ENCODE measurements around the gene SNCA.

The SNCA gene

DNA sequence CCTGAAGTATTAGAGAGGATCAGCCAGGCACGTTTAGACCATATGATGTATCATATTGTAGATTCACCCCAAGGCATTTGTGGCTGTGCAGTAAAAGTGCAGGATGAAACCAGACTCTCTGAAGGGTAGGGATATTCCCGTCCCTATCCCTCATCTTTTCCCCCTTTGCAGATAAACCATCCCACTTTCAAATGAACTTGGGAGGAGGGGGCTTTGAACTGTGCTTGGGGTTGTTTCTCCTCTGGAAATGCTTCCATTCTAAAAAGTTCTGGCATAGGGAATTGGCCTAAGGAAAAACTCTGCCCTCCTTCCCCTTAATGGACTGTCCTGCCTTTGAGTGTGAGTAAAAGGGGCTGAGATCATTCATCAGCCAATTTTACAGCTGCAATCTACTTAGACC, 23.8 kb downstream of the SNCA start:
- DNase-seq = no peak

DNA sequence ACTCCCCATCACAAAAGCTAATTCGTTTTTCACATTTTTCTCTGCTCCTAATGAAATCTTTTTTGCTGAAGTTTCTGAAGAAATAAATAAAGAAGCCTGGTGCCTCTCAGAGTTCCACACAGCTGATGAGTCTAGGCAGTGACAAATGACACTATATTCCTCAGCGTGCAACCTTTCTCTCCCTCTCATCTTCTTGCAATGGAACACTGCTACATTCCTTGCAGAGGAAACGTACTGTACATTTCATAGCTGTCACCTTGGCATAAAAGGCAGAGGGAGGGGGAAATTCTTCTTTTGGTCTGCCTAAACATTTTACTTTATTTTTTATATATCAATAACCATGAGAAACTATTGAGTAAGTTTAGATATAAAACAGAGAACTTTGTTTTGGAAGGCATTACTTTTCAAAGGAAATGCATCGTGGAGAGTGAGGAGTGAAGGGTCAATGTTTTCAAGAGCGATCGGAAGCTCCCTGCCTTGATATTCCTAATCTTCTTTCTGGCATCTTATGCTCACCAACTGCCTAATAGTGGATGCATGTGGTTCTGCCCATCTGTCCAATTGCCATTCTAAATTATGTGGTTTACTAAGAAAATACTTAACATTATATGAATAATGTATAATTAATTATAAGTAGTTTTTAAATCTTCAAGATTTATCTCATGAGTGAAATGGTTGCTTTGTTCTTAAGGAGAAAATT, 29.4 kb downstream of the SNCA start:
- no peak for DNase-seq

DNA sequence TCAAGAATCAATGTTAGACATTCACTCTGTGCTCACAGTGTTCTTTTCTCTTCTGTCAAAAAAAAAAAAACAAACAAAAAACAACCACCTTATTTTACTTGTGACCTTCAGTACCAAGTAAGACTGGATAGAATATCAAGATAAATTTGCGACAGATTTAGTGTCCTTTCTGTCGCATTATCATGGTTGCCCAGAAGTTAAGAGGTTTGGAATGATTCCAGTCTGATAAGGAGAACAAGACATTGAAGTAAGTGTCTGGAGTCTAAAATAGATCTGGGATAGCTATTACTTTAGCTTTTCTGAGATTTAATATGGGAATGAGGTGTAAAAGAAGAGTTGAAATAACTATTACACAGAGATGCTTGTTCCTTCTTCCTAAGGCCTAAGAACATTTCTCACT, 31.7 kb downstream of the SNCA start:
- DNase-seq = peak; percentile 27

DNA sequence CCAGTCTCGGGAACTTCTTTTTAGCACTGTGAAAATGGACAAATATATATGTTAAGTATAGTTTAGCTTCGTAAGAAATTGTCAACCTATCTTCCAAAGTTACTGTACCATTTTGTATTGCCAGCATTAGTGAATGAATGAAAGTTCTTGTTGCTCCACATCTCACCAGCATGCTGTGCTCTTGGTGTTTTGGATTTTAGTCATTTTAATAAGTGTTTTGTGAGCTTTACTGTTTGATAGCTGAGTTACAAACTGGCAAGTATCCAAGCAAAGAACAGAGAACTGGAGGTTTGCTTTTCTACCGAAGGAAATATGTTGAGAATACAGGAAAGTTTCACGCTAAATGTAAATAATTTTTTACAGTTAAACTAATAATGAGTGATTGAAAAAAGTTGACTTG, 33.0 kb downstream of the SNCA start:
- no peak for DNase-seq

DNA sequence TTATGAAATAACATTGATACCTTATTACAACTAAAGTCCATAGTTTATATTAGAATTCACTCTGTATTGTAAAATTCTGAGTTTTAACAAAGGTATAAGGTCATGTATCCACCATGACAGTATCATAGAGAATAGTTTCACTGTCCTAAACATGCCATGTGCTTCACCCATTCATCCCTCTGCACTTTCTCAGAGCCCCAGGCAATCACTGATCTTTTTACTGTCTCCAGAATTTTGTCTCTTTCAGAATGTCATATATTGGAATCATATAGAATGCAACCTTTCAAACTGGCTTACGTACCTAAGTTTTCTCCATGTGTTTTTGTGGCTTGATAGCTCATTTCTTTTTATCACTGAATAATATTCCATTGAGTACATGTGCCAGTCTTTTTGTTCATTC, 33.9 kb downstream of the SNCA start:
- DNase-seq = no peak

DNA sequence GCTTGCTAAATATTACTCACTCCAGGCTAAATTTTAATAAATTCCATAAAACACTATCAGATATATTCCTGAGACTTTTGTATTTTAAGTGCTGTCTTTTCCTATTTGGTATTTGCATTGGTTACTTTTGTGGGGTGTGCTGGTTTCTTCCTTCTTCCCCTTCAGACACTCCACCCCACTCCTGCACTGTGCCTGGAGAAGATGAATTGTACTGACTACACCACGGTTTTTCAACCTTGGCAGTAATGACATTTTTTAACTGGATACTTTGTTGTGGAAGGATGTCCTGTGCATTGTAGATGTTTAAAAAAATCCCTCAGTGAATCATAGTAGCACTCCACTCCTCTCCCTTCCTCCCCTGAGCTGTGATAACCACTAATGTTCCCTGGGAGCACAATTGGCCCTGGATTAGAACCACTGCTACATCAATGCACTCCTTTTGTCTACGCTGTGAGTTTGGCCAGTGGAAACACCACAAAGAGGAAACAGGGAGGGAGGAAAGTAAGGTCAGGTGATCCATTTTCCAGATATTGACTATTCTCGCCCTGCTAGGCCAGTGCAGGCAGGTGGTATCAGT, 36.3 kb downstream of the SNCA start:
- no peak for DNase-seq

DNA sequence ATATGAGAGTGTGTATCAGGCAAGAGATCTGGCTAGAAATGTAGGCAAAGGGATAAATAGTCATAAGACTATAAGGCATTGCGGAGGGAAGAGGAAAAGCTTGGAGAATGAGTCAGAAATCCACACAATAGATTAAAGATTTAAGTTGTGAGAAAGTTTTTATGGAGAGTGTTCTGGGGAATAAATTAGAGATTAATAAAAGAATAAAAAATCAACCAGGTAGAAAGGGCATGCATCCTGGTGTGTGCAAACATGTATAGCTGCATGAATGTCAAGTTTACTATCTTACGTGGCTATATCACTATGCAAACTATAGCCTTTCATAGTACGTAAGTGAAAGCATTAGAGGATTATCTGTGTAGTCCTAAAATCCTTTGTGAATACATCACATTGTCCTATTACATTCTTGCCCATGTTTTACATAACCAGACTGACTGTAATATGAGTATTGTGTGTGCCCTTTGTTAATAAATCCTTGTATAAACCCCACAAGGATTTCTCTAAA, 36.9 kb downstream of the SNCA start:
- DNase-seq = no peak

DNA sequence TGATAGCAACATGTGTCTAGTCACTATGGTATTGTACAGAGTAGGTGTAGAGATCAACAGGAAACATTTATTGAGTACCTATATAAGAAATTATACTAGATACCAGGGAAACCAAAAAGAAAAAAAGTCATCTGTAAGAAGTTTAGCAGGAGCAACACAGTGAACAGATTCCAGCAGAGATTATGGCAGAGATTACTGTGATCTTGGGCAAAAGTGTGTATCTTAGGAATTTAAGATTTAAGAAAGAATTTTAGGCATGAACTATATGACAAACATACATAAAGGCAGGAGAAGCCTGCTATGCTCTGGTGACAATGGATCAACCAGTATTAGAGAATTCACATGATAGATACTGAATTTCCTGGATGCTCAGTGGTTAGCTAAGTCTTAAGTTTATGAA, 37.9 kb downstream of the SNCA start:
- DNase-seq = no peak

DNA sequence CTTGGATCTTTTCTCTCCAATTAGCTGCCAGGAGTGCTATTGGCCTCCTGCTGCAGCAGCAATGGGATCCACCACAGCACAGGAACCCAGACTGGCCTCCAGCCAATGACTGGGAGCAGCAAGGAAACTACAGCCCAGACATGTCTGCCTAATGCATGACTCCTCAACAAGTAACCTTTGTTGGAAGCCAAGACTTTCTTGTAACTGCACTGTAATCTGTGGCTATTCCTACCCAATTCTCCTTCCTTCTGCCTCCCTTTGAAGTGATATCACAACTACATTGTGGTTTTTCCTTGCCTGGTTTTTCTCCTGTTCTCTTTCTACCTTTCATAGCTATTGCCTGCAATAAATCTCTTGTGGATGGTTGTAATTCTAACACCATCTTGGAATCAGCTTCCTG, 39.8 kb downstream of the SNCA start:
- no peak for DNase-seq

DNA sequence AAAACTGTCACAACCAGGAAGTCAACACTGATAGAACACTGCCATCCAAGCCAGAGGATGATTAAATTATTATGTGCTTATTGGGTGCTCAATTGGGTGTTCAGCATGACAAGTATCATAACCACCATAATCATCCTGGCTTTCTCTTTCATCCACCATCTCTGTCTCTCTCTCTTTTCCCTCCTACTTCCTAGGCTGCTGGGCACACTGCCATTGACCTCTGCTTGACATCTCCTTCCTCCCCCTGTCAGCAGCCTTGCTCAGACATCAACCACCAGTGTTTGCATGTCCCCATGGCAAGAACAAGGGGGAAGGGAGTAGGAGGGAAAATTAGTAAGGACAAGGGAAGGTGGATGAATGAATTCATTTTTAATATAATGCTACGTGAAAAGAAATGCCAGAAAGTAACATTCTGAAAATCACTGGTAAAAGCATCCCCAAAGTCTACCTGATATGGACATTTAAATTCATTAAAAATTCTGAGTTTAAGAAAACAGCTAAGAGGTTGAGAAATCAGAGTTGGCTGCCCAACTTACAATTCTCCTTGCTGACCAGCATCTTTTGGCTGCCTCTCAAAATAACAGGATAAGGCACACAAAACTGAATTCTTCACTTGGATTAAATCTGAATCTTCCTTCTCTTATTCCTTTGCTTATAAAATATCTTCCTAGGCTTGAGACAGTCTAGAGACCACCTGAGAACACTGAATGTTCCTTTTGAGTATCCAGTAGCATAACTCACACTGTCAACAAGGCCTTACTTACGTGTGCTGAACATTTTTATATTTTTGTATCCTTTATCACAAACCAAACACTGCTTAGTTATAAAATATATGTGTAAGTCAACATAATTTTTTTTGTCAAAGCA, 48.5 kb downstream of the SNCA start:
- DNase-seq = no peak

DNA sequence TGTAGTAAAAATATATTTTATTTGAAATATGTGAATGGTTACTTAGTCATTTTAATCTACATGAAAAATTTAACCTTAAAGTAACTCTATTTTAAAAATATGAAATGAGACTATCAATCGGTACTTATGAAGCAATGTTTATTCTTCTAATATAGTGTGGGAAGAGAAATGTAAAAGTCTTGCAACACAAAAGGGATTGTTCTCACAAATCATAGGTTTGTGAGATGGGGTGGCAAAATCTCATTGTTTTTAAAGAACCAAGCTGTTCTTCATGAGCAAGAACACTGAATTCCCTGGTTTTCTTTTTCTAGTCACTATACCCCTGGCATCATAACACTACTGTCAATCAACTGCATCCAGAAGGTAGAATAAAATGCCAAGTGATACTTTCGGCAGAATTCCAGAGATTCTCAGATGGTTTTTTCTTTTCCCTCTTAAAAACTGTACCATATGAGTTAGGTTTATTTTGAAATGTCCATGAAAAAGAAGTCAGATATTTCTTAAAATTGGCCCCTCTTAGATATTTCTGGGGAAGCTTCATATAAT, 52.2 kb downstream of the SNCA start:
- DNase-seq = no peak

DNA sequence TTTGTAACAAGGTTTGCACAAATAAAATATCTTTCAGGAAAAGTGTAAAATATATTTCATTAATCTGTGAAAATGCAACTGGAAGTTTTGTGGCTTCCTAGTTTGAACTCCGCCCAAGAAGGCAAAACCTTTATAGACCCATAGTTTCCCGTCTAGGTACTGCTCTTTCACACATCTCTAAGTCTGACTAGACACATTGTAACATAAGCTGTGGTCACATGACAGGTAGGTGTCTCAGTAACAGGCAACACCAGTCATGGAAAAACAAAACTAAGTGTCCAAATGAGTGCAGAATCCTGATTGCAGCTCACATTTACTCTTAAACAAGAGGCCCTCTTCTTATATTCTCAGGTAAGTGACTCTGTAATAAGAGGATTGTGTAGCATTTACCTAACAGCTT, 55.6 kb downstream of the SNCA start:
- no peak for DNase-seq

DNA sequence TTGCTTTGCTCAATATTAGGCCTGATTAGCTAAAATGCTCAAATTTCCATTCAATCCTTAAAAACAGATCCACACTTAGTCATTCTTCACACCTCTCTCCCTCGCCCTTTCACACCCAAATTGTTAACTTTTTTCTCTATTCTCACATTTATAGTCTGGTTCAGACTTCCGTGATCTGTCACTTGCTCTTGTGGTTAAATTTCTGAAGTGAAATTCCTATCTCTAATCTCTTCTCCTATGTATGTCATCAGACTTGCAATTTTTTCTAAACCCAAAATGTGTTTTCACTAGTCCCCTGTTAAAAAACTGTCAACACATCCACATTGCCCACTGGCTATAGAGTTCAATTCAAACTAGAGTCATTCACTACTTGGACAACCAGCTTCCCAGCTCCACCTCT, 63.2 kb downstream of the SNCA start:
- peak; percentile 69 for DNase-seq

DNA sequence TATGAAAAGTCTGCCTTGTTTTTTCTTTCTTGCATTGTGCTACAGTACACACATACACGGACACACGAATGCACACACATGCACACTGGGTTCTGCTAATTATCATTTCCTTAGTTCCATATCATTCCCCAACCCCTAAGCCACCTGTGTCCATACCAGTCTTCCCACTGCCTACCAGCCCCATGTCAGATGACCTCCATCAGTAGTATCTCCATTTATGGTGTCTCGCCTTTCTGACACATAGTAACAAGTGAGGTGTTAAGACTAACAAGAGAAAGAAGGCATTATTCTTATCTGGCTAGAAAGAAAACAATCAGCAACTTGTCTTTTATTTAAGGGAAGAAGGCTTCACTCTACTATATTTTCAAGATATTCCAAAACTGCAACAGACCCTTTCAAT, 67.1 kb downstream of the SNCA start:
- DNase-seq = no peak

DNA sequence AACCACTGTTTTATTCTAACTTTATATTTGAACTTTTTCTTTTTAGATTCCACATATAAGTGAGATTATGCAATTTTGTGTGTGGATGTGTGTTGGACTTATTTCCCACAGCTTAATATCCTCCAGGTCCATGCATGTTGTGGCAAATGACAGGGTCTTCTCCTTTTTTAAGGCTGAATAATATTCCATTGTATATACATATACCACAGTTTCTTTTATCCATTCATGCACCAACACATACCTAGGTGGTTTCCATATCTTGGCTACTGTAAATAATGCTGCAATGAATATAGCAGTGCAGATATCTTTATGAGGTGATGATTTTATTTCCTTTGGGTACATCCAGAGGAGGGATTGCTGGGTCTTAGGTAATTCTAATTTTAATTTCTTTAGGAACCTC, 69.0 kb downstream of the SNCA start:
- DNase-seq = no peak

DNA sequence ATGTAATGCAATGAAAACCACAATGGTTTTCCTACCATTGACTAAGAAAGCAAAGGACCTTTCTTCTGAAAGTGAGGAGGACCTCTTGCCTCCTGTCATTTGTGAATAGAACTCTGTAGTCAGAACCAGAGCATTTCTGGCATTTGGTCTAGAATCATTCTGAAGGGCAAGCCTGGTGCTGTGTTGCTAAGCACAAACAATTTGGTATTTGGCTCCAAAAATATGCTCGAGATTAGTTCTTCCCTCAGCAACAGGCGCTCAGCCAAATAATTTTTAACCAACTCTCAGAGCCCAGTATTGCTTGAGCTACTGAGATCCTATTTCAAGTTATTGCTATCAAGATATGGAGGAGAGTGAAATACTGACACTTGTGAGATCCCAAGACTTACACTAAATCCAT, 71.0 kb downstream of the SNCA start:
- DNase-seq = peak; percentile 26

DNA sequence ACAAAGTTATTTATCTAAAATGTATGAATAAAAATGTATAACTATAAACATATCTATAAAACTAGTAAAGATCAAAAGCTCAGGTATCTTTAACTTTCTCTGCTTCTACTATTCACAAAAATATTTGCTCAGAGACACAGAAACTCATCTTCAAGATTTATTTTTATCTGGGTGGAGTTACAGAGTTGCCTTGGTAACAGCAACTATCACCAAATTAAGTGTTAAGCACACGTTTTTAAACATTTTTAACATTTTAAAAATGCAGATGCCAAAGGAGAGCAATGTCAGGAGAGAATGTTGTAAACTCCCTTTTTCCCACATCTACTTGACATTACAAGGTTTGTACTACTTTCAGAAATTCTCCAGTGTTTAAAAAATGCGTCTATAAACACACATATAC, 71.4 kb downstream of the SNCA start:
- no peak for DNase-seq

DNA sequence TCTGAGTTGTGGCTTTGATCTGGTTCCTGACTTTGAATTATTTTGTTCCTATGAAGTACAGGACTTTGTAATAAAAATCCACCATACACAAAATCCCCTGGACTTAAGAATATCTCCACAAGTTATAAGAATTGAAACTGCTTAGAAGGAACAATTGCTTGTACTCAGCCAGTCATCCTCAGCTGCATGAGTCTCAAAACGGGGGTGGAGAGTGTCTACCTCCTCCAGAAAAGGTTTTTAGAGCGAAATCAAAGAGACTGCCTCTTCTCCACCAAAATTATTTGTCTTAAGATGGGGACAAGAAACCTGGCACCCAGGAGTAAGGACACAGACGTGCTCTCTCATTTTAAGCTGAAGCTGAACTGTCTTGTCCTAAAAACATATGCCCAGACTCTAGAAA, 74.7 kb downstream of the SNCA start:
- no peak for DNase-seq

DNA sequence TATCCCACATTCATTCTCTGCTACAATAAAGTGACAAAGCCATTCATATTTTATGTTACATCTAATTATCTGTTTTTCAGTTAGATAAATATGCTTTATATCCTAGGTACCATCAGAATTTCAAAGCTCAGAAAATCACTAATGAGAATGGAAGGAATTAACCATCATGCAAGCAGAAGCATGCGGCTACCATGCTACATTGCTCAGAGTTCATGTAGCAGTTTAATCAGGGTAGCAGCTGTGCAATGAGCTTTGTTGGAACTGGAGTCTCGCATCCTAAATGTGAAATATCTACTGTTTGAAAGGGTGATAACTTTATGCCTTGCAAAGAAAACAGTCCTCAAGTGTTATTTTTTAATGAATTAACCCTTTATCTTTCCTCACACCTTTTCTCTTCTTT, 77.5 kb downstream of the SNCA start:
- DNase-seq = no peak

DNA sequence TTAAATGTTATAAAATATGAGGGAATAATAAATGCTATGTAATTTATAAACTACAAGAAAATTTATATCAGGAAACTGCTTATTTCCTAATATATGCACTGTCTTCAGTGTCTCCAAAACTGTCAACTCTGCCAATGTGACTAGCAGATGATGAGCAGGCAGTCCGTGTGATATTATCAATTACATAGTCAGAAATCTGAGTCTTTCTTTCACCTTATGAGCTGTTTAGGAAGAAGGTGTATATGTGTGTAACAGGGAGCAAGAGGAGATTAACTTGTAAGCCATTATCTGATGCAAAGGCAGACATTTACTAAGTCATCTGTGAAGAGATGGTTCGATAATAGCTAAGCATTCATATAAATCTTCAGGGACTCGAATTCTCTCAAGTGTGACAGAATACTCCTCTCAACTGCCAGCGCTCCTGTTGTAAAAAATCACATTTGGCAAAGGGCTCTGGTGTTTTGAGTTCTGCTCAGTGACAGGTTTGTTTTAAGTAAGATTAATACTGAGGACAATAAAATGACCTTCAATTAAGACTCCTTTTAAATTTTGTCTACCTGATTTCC, 79.7 kb downstream of the SNCA start:
- DNase-seq = no peak

DNA sequence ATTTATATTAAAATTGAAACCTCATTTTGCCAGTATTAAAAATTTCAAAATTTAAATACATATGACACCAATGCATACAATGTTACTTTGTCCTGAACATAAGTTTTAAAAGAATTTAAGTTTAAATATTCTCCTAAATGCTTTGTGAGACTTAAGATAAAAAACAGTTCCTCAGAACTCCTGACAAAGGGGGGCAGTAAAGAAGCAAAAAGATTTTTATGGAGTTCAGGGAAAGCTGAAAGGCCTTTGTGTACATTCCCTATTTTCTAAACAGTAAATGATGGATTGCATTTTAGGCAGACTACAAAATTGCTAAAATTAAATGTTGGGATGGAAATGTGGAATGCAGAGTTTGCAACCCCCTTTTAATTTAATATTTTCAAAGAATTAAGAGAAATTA, 81.7 kb downstream of the SNCA start:
- DNase-seq = no peak

DNA sequence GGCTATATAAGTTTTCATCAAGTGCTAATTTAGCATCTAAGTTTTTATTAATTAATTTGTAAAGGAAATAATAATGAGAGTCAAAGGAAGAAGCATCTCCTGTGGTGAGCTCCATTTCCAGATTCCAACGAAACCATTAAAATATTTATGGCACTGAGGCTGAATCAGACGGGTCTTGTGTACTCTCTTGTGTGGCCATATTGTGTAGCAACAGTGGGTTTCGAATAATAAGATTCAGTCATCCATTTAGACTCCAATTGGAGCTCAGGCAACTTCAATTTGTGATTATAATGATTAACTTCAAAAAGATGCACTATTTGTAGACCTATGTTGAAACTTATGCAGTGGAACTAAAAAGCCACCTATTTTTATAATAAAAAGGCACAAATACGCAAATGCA, 82.4 kb downstream of the SNCA start:
- no peak for DNase-seq

DNA sequence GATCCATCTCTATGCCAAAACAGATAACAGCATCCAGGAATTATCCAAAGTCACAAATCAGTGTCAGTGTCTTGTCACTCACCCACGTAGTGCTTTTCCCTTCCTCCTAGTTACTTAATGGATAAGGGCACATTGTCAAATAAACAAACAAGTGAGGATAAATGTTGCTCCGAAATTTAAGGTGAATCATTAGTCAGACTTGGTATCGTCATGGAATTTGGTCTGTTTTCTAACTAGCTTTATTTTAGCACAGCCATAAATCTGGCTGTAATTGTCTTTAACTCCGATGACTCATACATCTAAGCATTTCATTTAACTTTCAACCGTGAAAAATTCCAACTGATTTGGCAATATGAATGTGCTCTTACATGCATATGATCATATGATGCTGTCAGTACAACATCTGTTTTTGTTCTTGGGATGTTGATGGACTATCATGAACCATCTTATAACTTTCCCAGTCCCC, 83.3 kb downstream of the SNCA start:
- DNase-seq = no peak
